IMR-90 (cell line): ENCODE data around the gene ZNF611. TPM values are rescaled to one million over a fixed set of nuclear protein-coding genes. Genes with fewer than 3 reads are reported as not detected.
"Not testable (repeated sequence)": the region's sequence is repeated elsewhere in the genome, so short reads cannot be mapped to it uniquely, and the experiment has no call there.

ENCODE experiments used
- ATAC-seq: fragments of 200-7000 bp; cut with Tn5 transposase; 2 replicates; pipeline ENCODE4 v1.9.1; 2020; ENCODE audit warnings: low read depth, mild to moderate bottlenecking, moderate library complexity
- BruUV-seq: library from RNA; stranded (reverse); fragments of 400-500 nt; replicated peaks from 2 replicates; lab custom pipeline; 2021; lab: Mats Ljungman, UMichigan
- CTCF ChIA-PET: fragments of 300-600 bp; formaldehyde crosslinking; extraction: SDS; loops from one replicate; lab custom pipeline; 2021; ENCODE audit warnings: antibody characterized with exemption; lab: Yijun Ruan, JAX
- POLR2A ChIA-PET: fragments of 300-600 bp; sonication (Branson Sonifier 250); formaldehyde crosslinking; loops from one replicate; lab custom pipeline; 2022; ENCODE audit warnings: antibody characterized with exemption; ENCODE audit not compliant: unreplicated experiment; lab: Charles Lee
- DNase-seq: peaks from one replicate; pipeline ENCODE4 v3.0.0; 2013
- H2AFZ ChIP-seq: replicated peaks from 2 replicates; pipeline ENCODE3; 2013; ENCODE audit warnings: low read length, mild to moderate bottlenecking; ENCODE audit not compliant: poor library complexity
- H2AK5ac ChIP-seq: 2 replicates; pipeline ENCODE4 v1.6.1; 2013; ENCODE audit warnings: low read depth, low read length, inconsistent platforms
- H2AK9ac ChIP-seq: replicated peaks from 2 replicates; pipeline ENCODE3; 2013; ENCODE audit warnings: mild to moderate bottlenecking, low read depth, low read length, moderate library complexity; ENCODE audit not compliant: poor library complexity
- H2BK120ac ChIP-seq: 2 replicates; pipeline ENCODE4 v1.6.1; 2013; ENCODE audit warnings: low read depth, low read length, inconsistent platforms
- H2BK15ac ChIP-seq: 3 replicates; pipeline ENCODE4 v1.6.1; 2013; ENCODE audit warnings: low read depth, low read length, inconsistent platforms
- H2BK20ac ChIP-seq: 2 replicates; pipeline ENCODE4 v1.6.1; 2013; ENCODE audit warnings: low read depth, mild to moderate bottlenecking, inconsistent platforms, low read length, moderate library complexity
- H2BK5ac ChIP-seq: 2 replicates; pipeline ENCODE4 v1.6.1; 2013; ENCODE audit warnings: mild to moderate bottlenecking, low read depth, low read length, inconsistent platforms; ENCODE audit not compliant: poor library complexity, severe bottlenecking
- H3K14ac ChIP-seq: replicated peaks from 2 replicates; pipeline ENCODE4 v1.6.1; 2013; ENCODE audit warnings: low read depth, low read length, inconsistent platforms
- H3K18ac ChIP-seq: 2 replicates; pipeline ENCODE4 v1.6.1; 2013; ENCODE audit warnings: low read depth, low read length, control low read depth
- H3K23ac ChIP-seq: 2 replicates; pipeline ENCODE4 v1.6.1; 2013; ENCODE audit warnings: low read depth, low read length, inconsistent platforms
- H3K27ac ChIP-seq: 2 replicates; pipeline ENCODE4 v1.5.1; 2013; ENCODE audit warnings: mild to moderate bottlenecking, control low read depth, low read length; ENCODE audit not compliant: insufficient read depth
- H3K27me3 ChIP-seq: 2 replicates; pipeline ENCODE4 v1.6.1; 2013; ENCODE audit warnings: low read length; ENCODE audit not compliant: control insufficient read depth, insufficient read depth
- H3K36me3 ChIP-seq: 2 replicates; pipeline ENCODE4 v1.6.1; 2013; ENCODE audit warnings: low read length, mixed read lengths; ENCODE audit not compliant: control insufficient read depth, insufficient read depth
- H3K4ac ChIP-seq: 2 replicates; pipeline ENCODE4 v1.6.1; 2013; ENCODE audit warnings: low read depth, low read length, inconsistent platforms
- H3K4me1 ChIP-seq: 2 replicates; pipeline ENCODE4 v1.6.1; 2013; ENCODE audit warnings: low read length, mixed read lengths; ENCODE audit not compliant: control insufficient read depth, insufficient read depth
- H3K4me2 ChIP-seq: 2 replicates; pipeline ENCODE4 v1.6.1; 2013; ENCODE audit warnings: low read depth, mild to moderate bottlenecking, control low read depth, low read length, moderate library complexity
- H3K4me3 ChIP-seq: 2 replicates; pipeline ENCODE4 v1.5.1; 2013; ENCODE audit warnings: low read depth, mild to moderate bottlenecking, control low read depth, low read length, moderate library complexity; ENCODE audit not compliant: insufficient read depth
- H3K56ac ChIP-seq: 2 replicates; pipeline ENCODE4 v1.6.1; 2013; ENCODE audit warnings: low read length, inconsistent platforms; ENCODE audit not compliant: insufficient read depth; ENCODE audit errors: extremely low read depth
- H3K79me1 ChIP-seq, 2 experiments: 2 replicates each; pipeline ENCODE4 v1.6.1; 2013; ENCODE audit warnings: low read length in 2 of 2, inconsistent platforms in 1 of 2, low read depth in 1 of 2
- H3K9ac ChIP-seq: 2 replicates; pipeline ENCODE4 v1.6.1; 2013; ENCODE audit warnings: low read depth, low read length, control low read depth
- H3K9me1 ChIP-seq: 2 replicates; pipeline ENCODE4 v1.6.1; 2013; ENCODE audit warnings: low read length, inconsistent platforms; ENCODE audit not compliant: insufficient read depth
- H3K9me3 ChIP-seq: 2 replicates; pipeline ENCODE4 v1.6.1; 2013; ENCODE audit warnings: low read length; ENCODE audit not compliant: control insufficient read depth, insufficient read depth
- H4K20me1 ChIP-seq: 2 replicates; pipeline ENCODE4 v1.6.1; 2013; ENCODE audit warnings: low read length, inconsistent platforms; ENCODE audit not compliant: insufficient read depth
- H4K5ac ChIP-seq: 2 replicates; pipeline ENCODE4 v1.6.1; 2013; ENCODE audit warnings: mild to moderate bottlenecking, low read depth, low read length, control low read depth
- H4K8ac ChIP-seq, 2 experiments: 2 replicates each; pipeline ENCODE4 v1.6.1; 2013; ENCODE audit warnings: low read depth in 2 of 2, low read length in 2 of 2, control low read depth in 1 of 2, inconsistent platforms in 1 of 2
- H4K91ac ChIP-seq: 2 replicates; pipeline ENCODE4 v1.6.1; 2013; ENCODE audit warnings: low read depth, low read length, inconsistent platforms; ENCODE audit not compliant: insufficient read depth
- WGBS, 2 experiments: methylation state at CpG; one replicate each; pipeline versions ENCODE4 v1.1.5 to v1.1.7; 2013; ENCODE audit warnings: missing lambda C conversion rate in 2 of 2; ENCODE audit not compliant: insufficient read length in 1 of 2; ENCODE audit errors: extremely low coverage in 2 of 2; 5-methylcytosine and 5-hydroxymethylcytosine counted together
- dilution Hi-C: fragments of 300-500 bp; cut with HindIII; formaldehyde crosslinking; loops from one replicate; pipeline ENCODE4 v1.14.3; 2018; ENCODE audit warnings: low sequenced_read_pairs; ENCODE audit not compliant: unreplicated experiment
- in situ Hi-C: fragments of 300-500 bp; cut with MboI; formaldehyde crosslinking; loops from 3 replicates; pipeline ENCODE4 v1.14.3; 2019; ENCODE audit warnings: low sequenced_read_pairs, inconsistent platforms, mixed read lengths
- intact Hi-C: fragments of 100-400 bp; cut with micrococcal nuclease; formaldehyde crosslinking; loops from 2 replicates; pipeline ENCODE4 v1.10.0; 2022
- polyA plus RNA-seq, 3 experiments: library from polyadenylated mRNA; depleted of rRNA; stranded (reverse); fragments of >200 nt; gene quantifications; 2 replicates each; pipeline ENCODE4 v1.2.3, GENCODE V29; 2012; ENCODE audit warnings: low replicate concordance in 1 of 3
- total RNA-seq: library from RNA; depleted of rRNA; stranded (reverse); fragments of >200 nt; gene quantifications from 2 replicates; pipeline ENCODE4 v1.2.3, GENCODE V29; 2012

ZNF611 gene
- total and polyA plus RNA-seq, 2 of the 4 experiments (the other 2 are of a cell fraction), result 3.8 to 8.8 TPM

DNA sequence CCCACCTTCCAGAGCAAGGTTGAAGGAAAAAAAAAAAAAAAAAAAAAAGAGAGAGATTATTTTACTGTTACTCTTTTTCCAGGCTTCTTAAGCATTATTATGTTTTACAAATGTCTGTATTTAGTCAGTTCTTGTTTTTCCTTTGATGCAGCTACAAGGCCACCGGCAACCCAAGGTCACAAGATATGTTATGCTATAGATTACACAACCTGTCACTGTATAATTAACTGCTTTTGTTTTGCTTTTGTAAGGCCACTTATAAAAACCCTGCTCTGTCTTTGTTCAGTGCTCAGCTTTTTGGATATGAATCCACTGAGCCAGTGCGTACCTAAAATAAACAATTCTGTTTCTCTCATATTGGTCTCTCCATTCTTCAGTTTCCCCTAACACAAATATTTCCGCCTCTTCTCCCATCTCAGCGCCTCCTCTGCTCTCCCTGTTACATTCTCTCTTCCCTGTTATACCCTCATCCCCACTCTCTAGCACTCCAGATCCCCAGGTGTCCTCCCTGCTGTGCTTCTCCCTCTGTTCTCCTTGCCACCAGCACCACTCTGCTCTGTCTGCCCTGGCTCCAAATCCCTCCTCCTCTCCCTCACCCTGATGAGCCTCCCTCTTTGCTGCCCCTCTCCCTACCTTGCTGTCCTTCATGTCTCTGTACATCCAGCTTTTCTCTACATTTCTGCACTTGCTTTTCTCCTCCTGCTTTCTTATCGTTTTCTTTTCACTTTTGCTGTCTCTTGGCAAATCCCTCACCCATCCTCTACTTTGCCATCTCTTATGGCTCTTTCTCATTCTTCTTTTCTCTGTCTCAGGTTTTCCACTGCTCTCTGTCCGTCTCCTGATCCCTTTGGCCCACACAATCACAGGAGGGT lies 45.7 kb downstream of the ZNF611 start:
- Histone ChIP-seq H3K4me3 (peak overlapping the region; percentile 79), H3K56ac (peak overlapping the region; percentile 21), H3K4ac (peak overlapping the region; percentile 62), H2BK5ac (peak overlapping the region; percentile 79), H2BK120ac (0 out of 2 replicates have a peak overlapping the region, but pooled peaks have one; percentile 28), H4K91ac (0 out of 2 replicates have a peak overlapping the region, but pooled peaks have one; percentile 24), H3K9ac (peak overlapping the region; percentile 78), H3K23ac (peak overlapping the region; percentile 96), H3K79me1 (peaks cover 7 to 48% of the 10 kb centered on the region in 2 experiments), H3K14ac (peak overlapping the region; percentile 83), H3K4me2 (peak overlapping the region; percentile 72), H2AK5ac (peak overlapping the region; percentile 80; the same call in 1 of the 2 replicates), H3K27ac (peak overlapping the region; percentile 71)
- POLR2A ChIA-PET, H4K20me1 ChIP-seq, H4K5ac ChIP-seq, H3K4me1 ChIP-seq, intact Hi-C loops, ATAC-seq, BruUV-seq, H4K8ac ChIP-seq, H2AFZ ChIP-seq, H3K9me1 ChIP-seq, H3K9me3 ChIP-seq, H2BK15ac ChIP-seq, in situ Hi-C loops, H2BK20ac ChIP-seq, dilution Hi-C loops, H3K27me3 ChIP-seq, H3K18ac ChIP-seq, H2AK9ac ChIP-seq, H3K36me3 ChIP-seq: not testable (repeated sequence)
- 6% methylated on average over 2 of the region's 6 CpGs; no CpG with 5 or more reads in 1 of the 2 experiments for WGBS, 2 experiments
- peak; percentile 7 for DNase-seq
- CTCF ChIA-PET, result interaction anchor here (0.6 kb wide), 1 partner anchor 38 kb away, joined by 3 read pairs; no protein-coding TSS in a partner anchor
